Activated CD4-positive, alpha-beta memory T cell treated with anti-CD3 and anti-CD28 coated beads for 36 hours (primary cell): Measurements from ENCODE around the gene AURKAIP1. TPM values are rescaled to one million over a fixed set of nuclear protein-coding genes. Genes with fewer than 3 reads are reported as not detected.

Source experiments
- CTCF ChIA-PET: fragments of 350-600 bp; sonication (Branson Sonifier 250); formaldehyde crosslinking; loops from one replicate; lab custom pipeline; 2021; ENCODE audit warnings: antibody characterized with exemption, inconsistent platforms; lab: Charles Lee
- POLR2A ChIA-PET: fragments of 350-600 bp; sonication (Branson Sonifier 250); formaldehyde crosslinking; loops from one replicate; lab custom pipeline; 2021; ENCODE audit warnings: antibody characterized with exemption; lab: Charles Lee
- DNase-seq: peaks from one replicate; pipeline ENCODE4 v3.0.0-alpha.2; 2020
- H3K27ac Mint-ChIP-seq: one replicate; pipeline ENCODE4 v1.8.0; 2021; ENCODE audit warnings: mixed read lengths
- H3K27me3 Mint-ChIP-seq: one replicate; pipeline ENCODE4 v1.8.0; 2021; ENCODE audit warnings: mixed read lengths
- H3K36me3 Mint-ChIP-seq: one replicate; pipeline ENCODE4 v1.8.0; 2021; ENCODE audit warnings: mixed read lengths
- H3K4me1 Mint-ChIP-seq: one replicate; pipeline ENCODE4 v1.8.0; 2021; ENCODE audit warnings: low read depth, mixed read lengths
- H3K4me3 Mint-ChIP-seq: one replicate; pipeline ENCODE4 v1.8.0; 2021; ENCODE audit warnings: mild to moderate bottlenecking, mixed read lengths
- H3K9me3 Mint-ChIP-seq: one replicate; pipeline ENCODE4 v1.8.0; 2021; ENCODE audit warnings: mixed read lengths
- intact Hi-C: fragments of 100-400 bp; cut with micrococcal nuclease; formaldehyde crosslinking; loops from one replicate; pipeline ENCODE4 v1.15.1; 2023
- total RNA-seq, 2 experiments: library from RNA; stranded (reverse); gene quantifications; one replicate each; pipeline ENCODE4 v1.2.3, GENCODE V29; 2021

AURKAIP1 gene
- total RNA-seq, 2 experiments from 2014 or later = 124 to 131 TPM

DNA sequence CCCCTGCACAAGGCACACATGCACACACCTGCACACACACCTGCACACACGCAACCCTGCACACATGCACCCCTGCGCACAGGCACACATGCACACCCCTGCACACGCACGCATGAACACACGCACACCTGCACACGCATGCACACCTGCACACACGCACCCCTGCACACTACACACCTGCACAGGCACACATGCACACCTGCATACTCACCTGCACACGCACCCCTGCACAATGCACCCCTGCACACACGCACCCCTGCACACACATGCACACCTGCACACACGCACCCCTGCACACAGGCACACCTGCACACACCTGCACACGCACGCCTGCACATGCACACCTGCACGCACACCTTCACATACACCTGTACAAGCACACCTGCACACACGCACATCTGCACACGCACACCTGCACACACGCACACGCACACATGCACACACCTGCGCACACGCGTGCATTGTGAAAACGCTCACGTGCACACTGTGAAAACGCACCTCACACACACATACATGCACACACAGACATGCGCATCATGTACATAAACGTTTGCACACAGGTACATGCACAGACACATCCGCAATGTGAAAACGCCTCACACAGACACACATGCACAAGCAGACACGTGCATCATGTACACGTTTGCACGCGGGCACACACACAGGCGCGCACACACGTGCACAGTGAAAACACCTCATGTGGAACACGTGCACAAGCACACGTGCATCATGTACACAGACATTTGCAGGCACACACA is 34.0 kb downstream of the AURKAIP1 start:
- intact Hi-C loops = no loop called here
- Mint-ChIP-seq H3K4me1 (peaks cover 7% of the 10 kb centered on the region), H3K4me3 (no peak overlapping the region), H3K9me3 (no peaks in the 10 kb centered on the region), H3K36me3 (peaks cover 15% of the 10 kb centered on the region), H3K27ac (no peak overlapping the region), H3K27me3 (no peaks in the 10 kb centered on the region)
- DNase-seq = no peak
- ChIA-PET CTCF (no interaction called here), POLR2A (no interaction called here)

DNA sequence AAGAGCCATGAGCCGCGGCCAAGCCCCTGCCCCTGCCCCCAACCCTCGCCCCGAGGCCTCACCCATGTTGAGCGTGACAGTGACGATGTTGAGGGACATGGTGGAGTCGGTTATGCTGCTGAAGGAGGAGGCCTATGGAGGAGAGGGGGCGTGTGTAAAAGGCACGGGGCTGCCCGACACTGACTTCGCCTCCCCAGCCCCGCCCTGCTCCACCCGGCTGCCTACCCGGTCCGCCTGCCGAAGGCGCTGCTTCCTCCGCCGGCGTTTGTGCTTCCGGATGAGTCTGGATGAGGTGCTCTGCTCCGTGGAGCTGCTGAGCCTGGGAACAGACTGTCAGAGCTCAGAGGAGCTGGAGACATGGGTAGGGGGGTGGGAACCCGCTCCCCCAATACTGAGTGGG is 34.8 kb downstream of the AURKAIP1 start:
- POLR2A ChIA-PET = no interaction called here
- Mint-ChIP-seq H3K36me3 (peaks cover 15% of the 10 kb centered on the region), H3K27me3 (no peaks in the 10 kb centered on the region), H3K4me3 (no peak overlapping the region), H3K27ac (no peak overlapping the region), H3K4me1 (peaks cover 7% of the 10 kb centered on the region), H3K9me3 (no peaks in the 10 kb centered on the region)
- intact Hi-C loops = no loop called here
- no peak for DNase-seq
- CTCF ChIA-PET = interaction anchor here (0.5 kb wide), 1 partner anchor 344 kb away, joined by 3 read pairs; no protein-coding TSS in a partner anchor

DNA sequence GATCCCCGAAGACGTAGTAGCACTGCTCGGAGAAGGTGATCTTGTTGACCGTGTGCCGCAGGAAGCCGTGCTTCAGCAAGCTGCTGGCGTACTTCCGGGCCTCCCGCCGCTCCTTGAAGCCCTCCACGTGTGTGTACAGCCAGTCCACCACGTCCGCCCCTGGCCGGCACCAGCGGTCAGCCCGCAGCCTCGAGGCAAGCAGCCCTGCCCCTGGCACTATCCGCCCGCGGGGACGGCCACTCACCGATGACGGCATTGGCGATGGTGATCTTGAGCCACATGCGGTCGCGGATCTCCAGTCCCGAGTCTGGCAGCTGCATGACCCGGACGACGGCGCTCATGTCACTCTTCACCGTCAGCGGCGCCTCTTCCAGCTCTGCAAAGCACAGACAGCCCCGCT is 36.7 kb downstream of the AURKAIP1 start:
- CTCF ChIA-PET = no interaction called here
- intact Hi-C loops = no loop called here
- H3K36me3 Mint-ChIP-seq = peaks cover 15% of the 10 kb centered on the region
- no peaks in the 10 kb centered on the region for H3K27me3 Mint-ChIP-seq
- POLR2A ChIA-PET = no interaction called here
- H3K4me3 Mint-ChIP-seq = no peak overlapping the region
- no peak overlapping the region for H3K27ac Mint-ChIP-seq
- no peaks in the 10 kb centered on the region for H3K4me1 Mint-ChIP-seq
- no peaks in the 10 kb centered on the region for H3K9me3 Mint-ChIP-seq
- DNase-seq = no peak

DNA sequence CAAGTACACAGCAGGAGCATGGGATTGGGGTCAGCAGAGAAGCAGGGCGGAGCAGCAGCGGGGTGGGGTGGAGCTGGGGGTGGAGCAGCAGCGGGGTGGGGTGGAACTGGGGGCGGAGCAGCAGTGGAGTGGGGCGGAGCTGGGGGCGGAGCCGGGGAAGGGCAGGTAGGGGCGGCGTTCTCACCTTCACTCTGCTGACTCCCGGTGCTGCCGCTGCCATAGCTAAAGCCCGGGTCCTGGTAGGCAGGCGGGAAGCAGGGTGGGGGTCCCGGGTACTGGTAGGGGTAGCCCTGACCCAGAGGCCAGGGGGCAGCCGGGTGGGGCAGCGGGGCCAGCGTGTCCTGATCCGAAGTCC is 37.2 kb downstream of the AURKAIP1 start:
- no peaks in the 10 kb centered on the region for H3K4me1 Mint-ChIP-seq
- intact Hi-C loops = no loop called here
- no peaks in the 10 kb centered on the region for H3K27me3 Mint-ChIP-seq
- ChIA-PET POLR2A (no interaction called here), CTCF (no interaction called here)
- H3K4me3 Mint-ChIP-seq = no peak overlapping the region
- no peaks in the 10 kb centered on the region for H3K9me3 Mint-ChIP-seq
- H3K36me3 Mint-ChIP-seq = peaks cover 15% of the 10 kb centered on the region
- peak; percentile 48 for DNase-seq
- no peak overlapping the region for H3K27ac Mint-ChIP-seq

DNA sequence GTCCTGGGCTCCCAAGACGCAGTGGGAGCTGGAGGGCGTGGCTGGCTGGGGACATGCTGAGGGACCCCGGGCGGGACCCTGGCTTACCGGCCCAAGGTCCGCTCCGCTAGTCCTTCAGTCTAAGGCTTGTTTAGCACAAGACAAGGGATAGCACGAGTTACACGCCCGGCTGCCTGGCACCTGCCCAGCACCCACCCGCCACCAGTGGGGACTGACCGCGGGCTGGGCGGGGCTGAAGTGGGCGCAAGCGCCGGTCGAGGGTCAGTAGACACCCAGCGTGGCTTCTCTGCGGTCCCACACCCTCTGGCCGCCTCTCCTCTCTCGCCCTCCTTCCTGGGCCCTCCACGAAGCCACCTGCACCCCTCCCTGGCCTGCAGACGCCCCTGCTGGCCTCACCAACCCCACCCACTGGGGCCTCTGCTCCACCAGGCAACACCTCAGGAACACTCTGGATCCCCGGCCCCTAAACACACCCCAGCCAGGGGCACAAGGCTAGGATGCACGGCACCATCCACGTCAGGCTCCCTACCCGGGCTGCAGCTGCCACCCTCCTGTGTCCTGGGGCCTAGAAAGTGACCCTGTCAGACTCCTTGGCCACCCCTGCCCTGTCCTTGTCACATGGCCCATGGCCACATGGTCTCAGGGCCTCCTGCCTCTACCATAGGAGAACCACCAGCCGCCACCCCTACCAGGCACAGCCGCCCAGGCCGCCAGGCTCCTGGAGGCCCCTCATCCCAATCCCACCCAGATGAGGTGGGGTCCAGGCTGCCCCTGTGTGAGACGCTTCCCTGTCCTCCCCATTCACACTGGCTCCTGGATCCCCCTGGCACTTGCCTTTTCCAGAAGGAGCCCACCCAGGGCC is 37.8 kb downstream of the AURKAIP1 start:
- POLR2A ChIA-PET = no interaction called here
- no peak for DNase-seq
- H3K4me3 Mint-ChIP-seq = no peak overlapping the region
- no peaks in the 10 kb centered on the region for H3K9me3 Mint-ChIP-seq
- no peak overlapping the region for H3K27ac Mint-ChIP-seq
- peaks cover 15% of the 10 kb centered on the region for H3K36me3 Mint-ChIP-seq
- H3K4me1 Mint-ChIP-seq = no peaks in the 10 kb centered on the region
- H3K27me3 Mint-ChIP-seq = no peaks in the 10 kb centered on the region
- intact Hi-C loops = no loop called here
- CTCF ChIA-PET = no interaction called here

DNA sequence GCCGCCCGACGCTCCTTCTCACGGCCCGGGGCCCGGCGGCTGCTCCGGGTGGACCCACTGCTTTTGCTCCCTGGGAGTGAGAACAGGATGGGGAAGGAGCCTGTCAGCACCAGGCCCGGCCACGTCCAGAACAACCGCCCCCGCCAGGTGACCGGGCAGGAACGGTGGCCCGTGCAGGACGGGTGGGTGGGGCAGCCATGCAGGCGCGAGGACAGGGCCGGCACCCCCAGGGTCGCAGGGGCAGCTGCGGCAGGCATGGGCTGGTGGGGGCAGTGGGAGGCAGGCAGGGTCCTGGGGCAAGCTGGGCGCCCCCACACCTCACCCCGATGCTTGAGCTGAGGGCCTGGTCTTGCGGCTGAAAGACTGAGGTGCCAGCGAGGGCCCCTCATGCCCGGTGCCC is 38.6 kb downstream of the AURKAIP1 start:
- DNase-seq = no peak
- peaks cover 15% of the 10 kb centered on the region for H3K36me3 Mint-ChIP-seq
- no peak overlapping the region for H3K4me3 Mint-ChIP-seq
- H3K27me3 Mint-ChIP-seq = no peaks in the 10 kb centered on the region
- no peaks in the 10 kb centered on the region for H3K9me3 Mint-ChIP-seq
- no peaks in the 10 kb centered on the region for H3K4me1 Mint-ChIP-seq
- ChIA-PET POLR2A (no interaction called here), CTCF (no interaction called here)
- H3K27ac Mint-ChIP-seq = no peak overlapping the region
- intact Hi-C loops = no loop called here

DNA sequence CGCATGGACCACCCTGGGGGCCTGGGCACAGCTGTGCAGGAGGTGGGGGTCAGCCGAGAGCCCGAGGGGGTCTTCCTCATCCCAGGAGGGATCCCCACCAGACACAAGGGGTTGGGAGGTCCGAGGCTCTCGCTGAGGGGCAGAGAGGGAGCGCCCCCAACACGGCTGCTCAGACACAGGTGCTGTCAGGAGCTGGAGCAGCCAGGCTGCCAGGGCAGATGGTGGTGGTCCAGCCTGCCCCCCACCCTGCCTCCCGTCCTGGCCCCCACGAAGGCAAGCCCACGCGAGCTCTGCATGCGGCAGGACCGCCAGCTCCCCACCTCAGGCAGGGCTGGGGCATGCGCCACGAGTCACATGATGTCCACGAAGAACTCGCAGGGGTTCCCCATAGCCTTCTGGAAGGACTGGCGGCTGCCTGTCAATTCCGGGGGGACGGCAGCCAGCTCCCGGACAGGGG is 39.2 kb downstream of the AURKAIP1 start:
- ChIA-PET POLR2A (no interaction called here), CTCF (no interaction called here)
- intact Hi-C loops = no loop called here
- Mint-ChIP-seq H3K27me3 (no peaks in the 10 kb centered on the region), H3K27ac (no peak overlapping the region), H3K9me3 (no peaks in the 10 kb centered on the region), H3K4me3 (no peak overlapping the region), H3K4me1 (no peaks in the 10 kb centered on the region), H3K36me3 (peaks cover 10% of the 10 kb centered on the region)
- DNase-seq = no peak

DNA sequence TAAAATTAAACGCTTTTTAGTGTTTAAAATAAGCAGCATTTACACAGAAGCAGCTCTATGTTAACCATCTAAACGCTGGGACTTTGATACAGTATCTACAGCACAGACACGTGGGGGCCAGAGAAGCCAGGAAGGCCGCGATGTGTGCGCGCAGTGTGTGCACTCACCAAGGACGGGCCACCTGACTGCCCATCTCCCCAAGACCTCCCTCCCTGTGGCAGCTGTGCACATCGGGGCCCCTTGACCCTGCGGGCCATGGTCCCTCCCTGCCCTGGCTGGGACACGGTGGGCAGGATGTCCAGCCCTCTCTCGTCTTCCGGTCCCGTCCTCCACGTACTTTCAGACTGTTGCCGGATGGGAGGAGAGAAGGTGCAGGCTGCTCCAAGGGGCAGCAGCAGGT is 39.7 kb downstream of the AURKAIP1 start:
- H3K36me3 Mint-ChIP-seq = peaks cover 4% of the 10 kb centered on the region
- H3K9me3 Mint-ChIP-seq = no peaks in the 10 kb centered on the region
- no peak for DNase-seq
- no peaks in the 10 kb centered on the region for H3K27me3 Mint-ChIP-seq
- CTCF ChIA-PET = no interaction called here
- H3K4me3 Mint-ChIP-seq = no peak overlapping the region
- no peaks in the 10 kb centered on the region for H3K4me1 Mint-ChIP-seq
- POLR2A ChIA-PET = no interaction called here
- intact Hi-C loops = no loop called here
- H3K27ac Mint-ChIP-seq = no peak overlapping the region

DNA sequence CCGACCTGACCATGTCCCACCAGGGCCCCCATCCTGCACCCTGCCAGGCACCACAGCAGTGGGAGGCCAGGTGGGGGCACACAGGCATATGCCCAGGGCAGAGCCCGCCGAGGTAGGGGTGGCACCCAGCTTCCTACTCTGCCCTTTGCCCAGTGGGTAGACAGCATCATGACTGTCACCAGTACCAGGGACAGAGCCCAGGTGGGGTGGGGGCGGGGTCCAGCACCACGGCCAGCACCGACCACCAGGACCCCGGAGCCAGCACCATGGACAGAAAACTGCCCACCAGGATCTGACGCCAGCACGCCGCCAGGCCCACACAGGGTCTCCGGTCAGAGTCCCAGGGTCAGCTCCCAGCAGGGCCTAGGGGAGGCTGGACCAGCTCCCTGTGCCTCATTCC is 40.2 kb downstream of the AURKAIP1 start:
- no peaks in the 10 kb centered on the region for H3K9me3 Mint-ChIP-seq
- no peak overlapping the region for H3K27ac Mint-ChIP-seq
- POLR2A ChIA-PET = no interaction called here
- CTCF ChIA-PET = no interaction called here
- H3K27me3 Mint-ChIP-seq = no peaks in the 10 kb centered on the region
- no peak overlapping the region for H3K4me3 Mint-ChIP-seq
- intact Hi-C loops = no loop called here
- no peak for DNase-seq
- H3K4me1 Mint-ChIP-seq = no peaks in the 10 kb centered on the region
- peaks cover 4% of the 10 kb centered on the region for H3K36me3 Mint-ChIP-seq

DNA sequence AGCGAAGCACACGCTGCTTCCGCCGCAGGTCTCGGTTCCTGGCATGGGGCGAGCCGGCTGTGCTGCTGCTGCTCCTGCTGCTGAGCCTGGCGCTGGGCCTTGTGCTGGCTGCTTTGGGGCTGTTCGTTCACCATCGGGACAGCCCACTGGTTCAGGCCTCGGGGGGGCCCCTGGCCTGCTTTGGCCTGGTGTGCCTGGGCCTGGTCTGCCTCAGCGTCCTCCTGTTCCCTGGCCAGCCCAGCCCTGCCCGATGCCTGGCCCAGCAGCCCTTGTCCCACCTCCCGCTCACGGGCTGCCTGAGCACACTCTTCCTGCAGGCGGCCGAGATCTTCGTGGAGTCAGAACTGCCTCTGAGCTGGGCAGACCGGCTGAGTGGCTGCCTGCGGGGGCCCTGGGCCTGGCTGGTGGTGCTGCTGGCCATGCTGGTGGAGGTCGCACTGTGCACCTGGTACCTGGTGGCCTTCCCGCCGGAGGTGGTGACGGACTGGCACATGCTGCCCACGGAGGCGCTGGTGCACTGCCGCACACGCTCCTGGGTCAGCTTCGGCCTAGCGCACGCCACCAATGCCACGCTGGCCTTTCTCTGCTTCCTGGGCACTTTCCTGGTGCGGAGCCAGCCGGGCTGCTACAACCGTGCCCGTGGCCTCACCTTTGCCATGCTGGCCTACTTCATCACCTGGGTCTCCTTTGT is 41.3 kb downstream of the AURKAIP1 start:
- intact Hi-C loops = no loop called here
- peaks cover under 1% of the 10 kb centered on the region for H3K36me3 Mint-ChIP-seq
- ChIA-PET POLR2A (no interaction called here), CTCF (no interaction called here)
- no peaks in the 10 kb centered on the region for H3K4me1 Mint-ChIP-seq
- no peak overlapping the region for H3K4me3 Mint-ChIP-seq
- no peaks in the 10 kb centered on the region for H3K27me3 Mint-ChIP-seq
- no peak for DNase-seq
- H3K27ac Mint-ChIP-seq = no peak overlapping the region
- no peaks in the 10 kb centered on the region for H3K9me3 Mint-ChIP-seq

DNA sequence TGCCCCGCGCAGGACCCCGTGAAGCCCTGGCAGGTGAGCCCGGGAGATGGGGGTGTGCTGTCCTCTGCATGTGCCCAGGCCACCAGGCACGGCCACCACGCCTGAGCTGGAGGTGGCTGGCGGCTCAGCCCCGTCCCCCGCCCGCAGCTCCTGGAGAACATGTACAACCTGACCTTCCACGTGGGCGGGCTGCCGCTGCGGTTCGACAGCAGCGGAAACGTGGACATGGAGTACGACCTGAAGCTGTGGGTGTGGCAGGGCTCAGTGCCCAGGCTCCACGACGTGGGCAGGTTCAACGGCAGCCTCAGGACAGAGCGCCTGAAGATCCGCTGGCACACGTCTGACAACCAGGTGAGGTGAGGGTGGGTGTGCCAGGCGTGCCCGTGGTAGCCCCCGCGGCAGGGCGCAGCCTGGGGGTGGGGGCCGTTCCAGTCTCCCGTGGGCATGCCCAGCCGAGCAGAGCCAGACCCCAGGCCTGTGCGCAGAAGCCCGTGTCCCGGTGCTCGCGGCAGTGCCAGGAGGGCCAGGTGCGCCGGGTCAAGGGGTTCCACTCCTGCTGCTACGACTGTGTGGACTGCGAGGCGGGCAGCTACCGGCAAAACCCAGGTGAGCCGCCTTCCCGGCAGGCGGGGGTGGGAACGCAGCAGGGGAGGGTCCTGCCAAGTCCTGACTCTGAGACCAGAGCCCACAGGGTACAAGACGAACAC is 42.1 kb downstream of the AURKAIP1 start:
- Mint-ChIP-seq H3K27me3 (no peaks in the 10 kb centered on the region), H3K4me3 (no peak overlapping the region), H3K9me3 (no peaks in the 10 kb centered on the region), H3K36me3 (no peaks in the 10 kb centered on the region), H3K27ac (no peak overlapping the region), H3K4me1 (no peaks in the 10 kb centered on the region)
- no peak for DNase-seq
- intact Hi-C loops = no loop called here
- ChIA-PET POLR2A (interaction anchor here (1.9 kb wide), 1 partner anchor 13 kb away, joined by 4 read pairs; no protein-coding TSS in a partner anchor), CTCF (no interaction called here)
